ENCODE results near the gene DDX10. TPM values are rescaled to one million over a fixed set of nuclear protein-coding genes. Genes with fewer than 3 reads are reported as not detected.

The DDX10 gene
- total and polyA plus RNA-seq, 9 of the 15 experiments (the other 6 are each of a cell fraction or from before 2014, with no cell fraction given) = 33.9 to 94.6 (median 50.7) TPM

DNA sequence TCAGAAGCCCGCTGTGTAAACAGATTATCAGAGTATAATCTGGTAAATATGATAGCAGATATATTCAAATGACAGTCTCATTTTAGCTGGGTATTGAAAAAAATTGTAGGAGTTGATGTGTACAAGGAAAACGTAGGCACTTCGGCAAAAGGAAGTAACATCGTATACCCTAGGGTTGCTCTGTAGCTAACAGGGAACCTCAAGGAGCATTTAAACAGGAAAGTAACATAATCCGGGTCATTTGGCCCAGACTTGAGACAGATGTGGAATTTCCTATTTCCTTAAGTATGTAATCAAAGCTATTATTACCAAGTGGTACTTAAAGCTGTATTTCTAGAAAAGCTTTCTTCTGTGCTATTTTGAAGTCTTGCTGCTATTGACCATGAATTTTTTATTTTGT lies 215.6 kb downstream of the DDX10 start:
- intact Hi-C loops (cut with micrococcal nuclease) = no loop called here
- H3K4me3 ChIP-seq = no peak overlapping the region
- H3K36me3 ChIP-seq (ENCODE audit: control insufficient read depth, insufficient read depth, low read length) = no peaks in the 10 kb centered on the region
- DNase-seq (ENCODE audit: extremely low read depth in 1 of 4, low spot score in 3 of 4) = no peak
- ATAC-seq = no peak
- no peaks in the 10 kb centered on the region for H3K9me1 ChIP-seq (ENCODE audit: control insufficient read depth, insufficient read depth, low read length)
- no peaks in the 10 kb centered on the region for H3K27me3 ChIP-seq (ENCODE audit: control insufficient read depth in 2 of 2, insufficient read depth in 2 of 2, low read length in 2 of 2)
- no peak overlapping the region for H3K9ac ChIP-seq (ENCODE audit: insufficient read depth in 1 of 2, low read depth in 2 of 2, low read length in 2 of 2)
- H3K4me1 ChIP-seq (replicated peaks in 1 of 2; ENCODE audit: control insufficient read depth in 2 of 2, insufficient read depth in 2 of 2, low read length in 2 of 2) = no peaks in the 10 kb centered on the region
- WGBS (ENCODE audit: insufficient coverage, low coverage, missing lambda C conversion rate) = 76% methylated on average over 5 of the region's 5 CpGs
- no peaks in the 10 kb centered on the region for H3K9me3 ChIP-seq (replicated peaks; ENCODE audit: control insufficient read depth, insufficient read depth, low read depth, low read length)
- H3K4me2 ChIP-seq (ENCODE audit: insufficient read depth, low read length) = no peak overlapping the region
- BruUV-seq (replicated peaks) = no TSS peak
- no peak overlapping the region for H2AFZ ChIP-seq (ENCODE audit: low read depth, low read length)
- CTCF ChIA-PET (ENCODE audit: low intra/inter-chr PET ratio) = no interaction called here
- no peak overlapping the region for H3K27ac ChIP-seq (ENCODE audit: extremely low read depth, low read depth, low read length)
- no peak for FAIRE-seq
- in situ Hi-C loops (cut with MboI) = no loop called here
- H3K79me2 ChIP-seq (ENCODE audit: control insufficient read depth, insufficient read depth, low read length) = no peaks in the 10 kb centered on the region
- H4K20me1 ChIP-seq (replicated peaks; ENCODE audit: control insufficient read depth, insufficient read depth, low read length) = peaks cover 3% of the 10 kb centered on the region; the same call in 1 of the 2 replicates
- POLR2A ChIA-PET = interaction anchor here (0.6 kb wide), 1 partner anchor 34 kb away, joined by 3 read pairs; no protein-coding TSS in a partner anchor
- TF ChIP-seq GTF2A2 (tag; IDR thresholded peaks at IDR 0.05) (no peak), L3MBTL2 (IDR thresholded peaks at IDR 0.05) (no peak), IRF2 (CRISPR knock-in tag; IDR thresholded peaks at IDR 0.05) (no peak), ZNF75A (CRISPR knock-in tag; IDR thresholded peaks at IDR 0.05) (no peak), MXI1 (IDR thresholded peaks at IDR 0.05; ENCODE audit: low read depth, low read length) (no peak), SMARCA5 (IDR thresholded peaks at IDR 0.05) (no peak), HNRNPUL1 (IDR thresholded peaks at IDR 0.05; ENCODE audit: low read length) (no peak), FOXM1 (IDR thresholded peaks at IDR 0.05; ENCODE audit: low read depth) (no peak), FOXM1 (CRISPR knock-in tag; IDR thresholded peaks at IDR 0.05; ENCODE audit: low read depth) (no peak), XRCC5 (IDR thresholded peaks at IDR 0.05; ENCODE audit: low read depth, low read length) (no peak), NR4A1 (CRISPR knock-in tag; IDR thresholded peaks at IDR 0.05) (no peak), NR4A1 (tag; IDR thresholded peaks at IDR 0.05) (no peak), POLR2AphosphoS2 (IDR thresholded peaks at IDR 0.05; ENCODE audit: low read length) (no peak), ILF3 (IDR thresholded peaks at IDR 0.05; ENCODE audit: borderline replicate concordance) (no peak), FOXA1 (IDR thresholded peaks at IDR 0.05; ENCODE audit: borderline replicate concordance) (no peak), ZNF584 (CRISPR knock-in tag; IDR thresholded peaks at IDR 0.05; ENCODE audit: low read depth) (no peak), MECOM (CRISPR knock-in tag; IDR thresholded peaks at IDR 0.05) (no peak)
- TF ChIP-seq, protein P1, sequence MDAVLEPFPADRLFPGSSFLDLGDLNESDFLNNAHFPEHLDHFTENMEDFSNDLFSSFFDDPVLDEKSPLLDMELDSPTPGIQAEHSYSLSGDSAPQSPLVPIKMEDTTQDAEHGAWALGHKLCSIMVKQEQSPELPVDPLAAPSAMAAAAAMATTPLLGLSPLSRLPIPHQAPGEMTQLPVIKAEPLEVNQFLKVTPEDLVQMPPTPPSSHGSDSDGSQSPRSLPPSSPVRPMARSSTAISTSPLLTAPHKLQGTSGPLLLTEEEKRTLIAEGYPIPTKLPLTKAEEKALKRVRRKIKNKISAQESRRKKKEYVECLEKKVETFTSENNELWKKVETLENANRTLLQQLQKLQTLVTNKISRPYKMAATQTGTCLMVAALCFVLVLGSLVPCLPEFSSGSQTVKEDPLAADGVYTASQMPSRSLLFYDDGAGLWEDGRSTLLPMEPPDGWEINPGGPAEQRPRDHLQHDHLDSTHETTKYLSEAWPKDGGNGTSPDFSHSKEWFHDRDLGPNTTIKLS (IDR thresholded peaks at IDR 0.05; ENCODE audit: borderline replicate concordance, low read depth) = no peak
- TF ChIP-seq, protein P2, sequence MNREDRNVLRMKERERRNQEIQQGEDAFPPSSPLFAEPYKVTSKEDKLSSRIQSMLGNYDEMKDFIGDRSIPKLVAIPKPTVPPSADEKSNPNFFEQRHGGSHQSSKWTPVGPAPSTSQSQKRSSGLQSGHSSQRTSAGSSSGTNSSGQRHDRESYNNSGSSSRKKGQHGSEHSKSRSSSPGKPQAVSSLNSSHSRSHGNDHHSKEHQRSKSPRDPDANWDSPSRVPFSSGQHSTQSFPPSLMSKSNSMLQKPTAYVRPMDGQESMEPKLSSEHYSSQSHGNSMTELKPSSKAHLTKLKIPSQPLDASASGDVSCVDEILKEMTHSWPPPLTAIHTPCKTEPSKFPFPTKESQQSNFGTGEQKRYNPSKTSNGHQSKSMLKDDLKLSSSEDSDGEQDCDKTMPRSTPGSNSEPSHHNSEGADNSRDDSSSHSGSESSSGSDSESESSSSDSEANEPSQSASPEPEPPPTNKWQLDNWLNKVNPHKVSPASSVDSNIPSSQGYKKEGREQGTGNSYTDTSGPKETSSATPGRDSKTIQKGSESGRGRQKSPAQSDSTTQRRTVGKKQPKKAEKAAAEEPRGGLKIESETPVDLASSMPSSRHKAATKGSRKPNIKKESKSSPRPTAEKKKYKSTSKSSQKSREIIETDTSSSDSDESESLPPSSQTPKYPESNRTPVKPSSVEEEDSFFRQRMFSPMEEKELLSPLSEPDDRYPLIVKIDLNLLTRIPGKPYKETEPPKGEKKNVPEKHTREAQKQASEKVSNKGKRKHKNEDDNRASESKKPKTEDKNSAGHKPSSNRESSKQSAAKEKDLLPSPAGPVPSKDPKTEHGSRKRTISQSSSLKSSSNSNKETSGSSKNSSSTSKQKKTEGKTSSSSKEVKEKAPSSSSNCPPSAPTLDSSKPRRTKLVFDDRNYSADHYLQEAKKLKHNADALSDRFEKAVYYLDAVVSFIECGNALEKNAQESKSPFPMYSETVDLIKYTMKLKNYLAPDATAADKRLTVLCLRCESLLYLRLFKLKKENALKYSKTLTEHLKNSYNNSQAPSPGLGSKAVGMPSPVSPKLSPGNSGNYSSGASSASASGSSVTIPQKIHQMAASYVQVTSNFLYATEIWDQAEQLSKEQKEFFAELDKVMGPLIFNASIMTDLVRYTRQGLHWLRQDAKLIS (CRISPR knock-in tag; IDR thresholded peaks at IDR 0.05) = no peak
- TF ChIP-seq, protein P3, sequence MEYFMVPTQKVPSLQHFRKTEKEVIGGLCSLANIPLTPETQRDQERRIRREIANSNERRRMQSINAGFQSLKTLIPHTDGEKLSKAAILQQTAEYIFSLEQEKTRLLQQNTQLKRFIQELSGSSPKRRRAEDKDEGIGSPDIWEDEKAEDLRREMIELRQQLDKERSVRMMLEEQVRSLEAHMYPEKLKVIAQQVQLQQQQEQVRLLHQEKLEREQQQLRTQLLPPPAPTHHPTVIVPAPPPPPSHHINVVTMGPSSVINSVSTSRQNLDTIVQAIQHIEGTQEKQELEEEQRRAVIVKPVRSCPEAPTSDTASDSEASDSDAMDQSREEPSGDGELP (CRISPR knock-in tag; IDR thresholded peaks at IDR 0.05; ENCODE audit: borderline replicate concordance) = no peak
